ENCODE measurements around the gene ACRBP.

The ACRBP gene

DNA sequence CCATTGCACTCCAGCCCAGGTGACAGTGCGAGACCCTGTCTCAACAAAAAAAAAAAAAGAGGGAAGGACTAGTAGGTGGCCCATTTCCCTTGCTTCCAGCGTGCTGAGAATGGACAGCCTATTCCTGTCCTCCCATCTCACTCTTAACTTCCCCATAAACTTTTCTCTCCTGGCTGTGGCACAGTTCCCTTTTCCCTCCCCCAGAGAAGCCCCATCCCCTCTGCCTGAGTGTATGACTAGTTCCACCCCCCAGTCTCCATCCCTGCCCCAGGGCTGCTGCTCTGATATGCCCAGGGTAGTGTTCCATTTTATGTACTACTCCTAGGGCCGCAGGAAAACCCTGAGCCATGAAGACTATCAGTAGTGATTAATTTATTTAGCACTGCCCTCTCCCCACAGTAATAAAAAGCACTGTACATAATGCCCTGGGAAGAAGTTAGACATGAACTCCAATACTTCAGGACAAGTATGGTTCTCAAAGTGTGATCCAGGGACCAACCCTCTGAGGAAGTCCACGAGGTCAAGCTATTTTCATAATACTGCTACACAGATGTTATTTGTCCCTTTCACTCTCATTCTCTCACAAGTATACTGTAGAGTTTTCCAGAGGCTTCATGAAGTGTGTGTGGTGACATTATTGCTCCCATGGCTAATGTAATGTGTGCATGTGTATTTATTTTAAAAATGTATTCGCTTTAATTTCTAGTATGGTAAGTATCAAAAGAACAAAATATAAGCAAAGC lies 28.6 kb downstream of the ACRBP start:
- 90 to 94% methylated on average over 3 to 5 of the region's 5 CpGs for WGBS, 2 experiments

DNA sequence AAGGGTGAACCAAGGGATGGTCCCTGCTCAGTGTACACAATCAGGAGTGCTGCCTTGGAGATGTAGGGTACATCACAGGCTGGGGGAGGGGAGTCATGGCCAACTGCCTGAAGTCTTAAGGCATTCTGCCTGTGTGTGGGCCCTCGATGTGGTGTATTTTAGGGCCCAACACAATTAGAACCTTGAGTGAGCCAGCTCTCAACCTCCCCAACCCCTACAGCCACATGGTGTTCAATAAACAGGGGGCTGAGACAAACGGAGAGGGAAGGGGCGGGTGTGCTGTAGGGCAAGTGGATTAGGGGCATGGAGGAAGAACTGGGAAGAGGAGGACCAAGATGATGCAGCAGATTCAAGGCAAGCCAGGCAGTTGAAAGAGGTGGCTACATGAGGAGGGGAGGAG lies 31.4 kb downstream of the ACRBP start:
- Histone ChIP-seq H3K27me3 (ENCODE audit: control insufficient read depth, insufficient read depth, low read length, poor library complexity, severe bottlenecking) (peaks cover 22% of the 10 kb centered on the region), H3K27ac (ENCODE audit: insufficient read depth, low read depth, low read length, poor library complexity, severe bottlenecking) (no peak overlapping the region)
- 84% methylated on average over 3 of the region's 3 CpGs for WGBS, 2 experiments

More for the DNA sequence above, 28.6 kb downstream of the ACRBP start:
- H3K4me3 ChIP-seq (ENCODE audit: insufficient read depth, low read depth, low read length), result no peak overlapping the region
- H3K27ac ChIP-seq (ENCODE audit: insufficient read depth, low read depth, low read length, poor library complexity, severe bottlenecking), result no peak overlapping the region
- H3K36me3 ChIP-seq (ENCODE audit: control insufficient read depth, insufficient read depth, low read length), result no peaks in the 10 kb centered on the region
- peaks cover 27% of the 10 kb centered on the region for H3K27me3 ChIP-seq (ENCODE audit: control insufficient read depth, insufficient read depth, low read length, poor library complexity, severe bottlenecking)
- H3K9me3 ChIP-seq (ENCODE audit: control insufficient read depth, low read length), result no peaks in the 10 kb centered on the region
- H3K4me1 ChIP-seq (ENCODE audit: control insufficient read depth, insufficient read depth, low read length), result no peaks in the 10 kb centered on the region

DNA sequence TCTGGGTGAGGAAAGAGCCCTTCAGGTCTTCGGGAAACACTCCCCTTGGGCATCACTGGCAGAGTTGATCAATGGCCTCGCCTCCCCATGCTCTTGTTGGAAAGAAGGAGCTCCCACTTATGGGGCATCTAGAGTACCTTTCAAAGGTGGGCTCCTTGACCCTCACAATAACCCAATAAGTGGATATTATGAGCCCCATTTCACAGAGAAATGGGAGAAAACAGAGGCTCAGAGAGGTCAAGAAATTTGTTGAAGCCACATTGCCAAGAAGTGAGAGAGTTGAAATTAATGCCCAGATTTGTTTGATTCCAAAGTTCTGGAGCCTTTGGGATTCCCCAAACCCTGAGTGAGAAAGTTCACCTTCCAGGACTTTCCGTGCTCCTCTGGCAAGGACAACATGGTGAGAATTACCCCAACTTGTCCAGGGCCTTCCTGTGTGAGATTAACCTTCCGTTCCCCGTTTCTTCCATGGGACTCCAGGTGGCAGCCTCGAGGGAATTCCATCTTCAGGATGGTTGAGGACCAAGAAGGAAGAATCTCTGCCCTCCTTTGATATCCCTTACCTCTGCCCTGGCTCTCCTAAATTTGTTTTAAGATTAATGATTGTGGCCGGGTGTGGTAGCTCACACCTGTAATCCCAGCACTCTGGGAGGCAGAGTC lies 32.6 kb downstream of the ACRBP start:
- Histone ChIP-seq H3K27ac (ENCODE audit: insufficient read depth, low read depth, low read length, poor library complexity, severe bottlenecking) (peak overlapping the region; percentile 81), H3K36me3 (ENCODE audit: control insufficient read depth, insufficient read depth, low read length) (no peaks in the 10 kb centered on the region), H3K4me1 (ENCODE audit: control insufficient read depth, insufficient read depth, low read length) (peaks cover 30% of the 10 kb centered on the region), H3K4me3 (ENCODE audit: insufficient read depth, low read depth, low read length) (no peak overlapping the region), H3K9me3 (ENCODE audit: control insufficient read depth, low read length) (no peaks in the 10 kb centered on the region), H3K27me3 (ENCODE audit: control insufficient read depth, insufficient read depth, low read length, poor library complexity, severe bottlenecking) (peaks cover 10% of the 10 kb centered on the region)
- 71 to 72% methylated on average over 7 of the region's 7 CpGs for WGBS, 2 experiments

More for the DNA sequence above, 31.4 kb downstream of the ACRBP start:
- no peaks in the 10 kb centered on the region for H3K36me3 ChIP-seq (ENCODE audit: control insufficient read depth, insufficient read depth, low read length)
- H3K4me1 ChIP-seq (ENCODE audit: control insufficient read depth, insufficient read depth, low read length), result peaks cover 27% of the 10 kb centered on the region
- no peaks in the 10 kb centered on the region for H3K9me3 ChIP-seq (ENCODE audit: control insufficient read depth, low read length)
- H3K4me3 ChIP-seq (ENCODE audit: insufficient read depth, low read depth, low read length), result no peak overlapping the region

DNA sequence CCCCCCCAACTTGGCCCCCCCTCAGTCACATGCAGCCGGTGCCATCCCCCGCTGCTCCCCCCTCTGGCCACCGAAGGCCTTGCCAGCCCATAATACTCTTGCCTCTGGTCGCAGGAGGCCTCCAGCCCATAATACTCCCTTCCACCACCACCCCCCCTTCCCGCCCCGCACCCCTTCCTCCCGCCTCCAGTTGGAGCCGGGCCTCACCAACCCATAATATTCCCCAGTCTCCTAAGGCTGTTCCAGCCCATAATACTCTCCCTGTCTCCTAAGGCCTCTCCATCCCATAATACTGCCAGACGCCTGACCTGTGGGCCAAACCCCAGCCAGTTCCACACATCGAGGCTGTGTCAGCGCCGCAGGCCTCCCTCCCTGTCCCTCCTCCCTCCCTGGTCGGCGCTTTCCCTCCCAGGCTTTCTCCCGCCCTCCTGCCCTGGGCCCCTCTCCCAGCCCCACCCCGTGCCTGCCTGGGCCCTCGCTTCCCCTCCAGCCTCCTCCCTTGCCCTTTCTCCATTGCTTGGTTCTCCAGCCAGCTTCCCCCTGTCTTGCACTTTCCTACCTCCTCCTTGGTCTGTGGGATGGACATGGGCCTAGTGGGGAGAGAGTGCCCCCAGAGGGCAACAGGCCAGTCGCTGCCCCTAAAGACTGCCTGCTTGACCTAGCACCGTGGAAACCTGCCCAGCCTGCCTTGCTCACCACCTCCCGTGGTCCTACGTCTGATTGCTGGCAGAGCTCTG lies 33.3 kb downstream of the ACRBP start:
- 5% methylated on average over 20 to 21 of the region's 21 CpGs for whole genome bisulfite sequencing, 2 experiments
- H3K27ac ChIP-seq (ENCODE audit: insufficient read depth, low read depth, low read length, poor library complexity, severe bottlenecking), result peak overlapping the region; percentile 81
- H3K27me3 ChIP-seq (ENCODE audit: control insufficient read depth, insufficient read depth, low read length, poor library complexity, severe bottlenecking), result peaks cover 3% of the 10 kb centered on the region
- H3K4me1 ChIP-seq (ENCODE audit: control insufficient read depth, insufficient read depth, low read length), result peaks cover 30% of the 10 kb centered on the region
- H3K9me3 ChIP-seq (ENCODE audit: control insufficient read depth, low read length), result no peaks in the 10 kb centered on the region
- no peak overlapping the region for H3K4me3 ChIP-seq (ENCODE audit: insufficient read depth, low read depth, low read length)
- H3K36me3 ChIP-seq (ENCODE audit: control insufficient read depth, insufficient read depth, low read length), result no peaks in the 10 kb centered on the region

DNA sequence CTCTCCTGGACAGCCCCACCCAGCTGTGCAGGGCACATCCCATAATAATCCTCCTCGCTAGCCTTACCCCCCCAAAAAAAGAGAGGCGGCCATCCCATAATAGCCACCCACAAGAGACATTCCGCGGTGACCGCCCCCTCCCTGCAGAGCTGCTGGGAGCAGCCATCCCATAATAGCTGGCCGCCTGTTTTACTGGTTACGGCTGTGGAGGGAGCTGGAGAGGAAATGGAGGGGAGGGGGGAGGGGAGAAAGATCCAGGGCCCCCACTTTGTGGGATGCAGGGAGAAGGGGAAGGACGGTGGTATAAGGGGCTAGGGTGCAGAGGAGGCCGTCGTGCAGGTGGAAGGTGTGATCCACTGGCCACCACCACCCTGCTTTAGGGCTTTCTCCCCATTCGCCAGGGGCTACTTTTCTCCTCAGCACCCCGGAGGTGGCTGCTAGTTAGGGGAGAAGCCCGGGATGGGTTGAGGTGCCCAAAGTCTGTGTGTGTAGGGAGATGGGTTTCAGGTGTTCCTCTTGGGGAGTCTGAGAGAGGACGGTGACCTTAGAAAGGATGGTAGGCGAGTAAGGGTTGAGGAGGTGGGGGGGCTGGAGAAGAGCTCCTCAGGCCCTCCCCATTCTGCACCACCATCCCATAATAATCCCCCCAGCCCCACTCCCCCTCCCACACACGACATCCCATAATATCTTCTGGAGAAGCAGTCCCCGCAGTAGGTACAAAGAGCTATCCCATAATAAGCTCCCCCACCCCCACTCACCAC lies 34.0 kb downstream of the ACRBP start:
- peak overlapping the region; percentile 94 for H3K27ac ChIP-seq (ENCODE audit: insufficient read depth, low read depth, low read length, poor library complexity, severe bottlenecking)
- H3K4me3 ChIP-seq (ENCODE audit: insufficient read depth, low read depth, low read length), result peak overlapping the region; percentile 14
- WGBS, 2 experiments, result 13 to 16% methylated on average over 15 to 16 of the region's 17 CpGs
- H3K36me3 ChIP-seq (ENCODE audit: control insufficient read depth, insufficient read depth, low read length), result no peaks in the 10 kb centered on the region
- peaks cover 30% of the 10 kb centered on the region for H3K4me1 ChIP-seq (ENCODE audit: control insufficient read depth, insufficient read depth, low read length)
- no peaks in the 10 kb centered on the region for H3K27me3 ChIP-seq (ENCODE audit: control insufficient read depth, insufficient read depth, low read length, poor library complexity, severe bottlenecking)
- H3K9me3 ChIP-seq (ENCODE audit: control insufficient read depth, low read length), result no peaks in the 10 kb centered on the region

DNA sequence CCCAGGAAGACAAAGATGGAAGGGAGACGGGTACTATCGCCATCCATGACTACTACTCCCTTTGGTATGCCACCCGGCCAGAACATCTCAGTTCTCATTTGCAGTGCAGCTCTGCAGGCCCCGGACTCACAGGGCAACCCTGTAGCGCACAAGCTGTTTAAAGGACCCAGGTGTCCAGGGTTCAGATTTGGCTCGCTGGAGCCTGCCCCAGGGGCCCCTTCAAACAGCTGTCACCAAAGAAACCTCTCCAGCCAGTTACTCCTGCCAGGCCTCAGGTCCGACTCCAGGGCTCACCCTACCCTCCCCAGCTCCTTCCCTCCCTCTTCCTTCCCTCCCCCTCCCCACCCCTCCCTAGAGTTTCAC lies 34.6 kb downstream of the ACRBP start:
- Histone ChIP-seq H3K4me3 (ENCODE audit: insufficient read depth, low read depth, low read length) (peak overlapping the region; percentile 14), H3K9me3 (ENCODE audit: control insufficient read depth, low read length) (no peaks in the 10 kb centered on the region), H3K36me3 (ENCODE audit: control insufficient read depth, insufficient read depth, low read length) (no peaks in the 10 kb centered on the region), H3K27ac (ENCODE audit: insufficient read depth, low read depth, low read length, poor library complexity, severe bottlenecking) (peak overlapping the region; percentile 94), H3K4me1 (ENCODE audit: control insufficient read depth, insufficient read depth, low read length) (peaks cover 30% of the 10 kb centered on the region), H3K27me3 (ENCODE audit: control insufficient read depth, insufficient read depth, low read length, poor library complexity, severe bottlenecking) (no peaks in the 10 kb centered on the region)
- WGBS, 2 experiments, result 59 to 68% methylated on average over 7 of the region's 7 CpGs

DNA sequence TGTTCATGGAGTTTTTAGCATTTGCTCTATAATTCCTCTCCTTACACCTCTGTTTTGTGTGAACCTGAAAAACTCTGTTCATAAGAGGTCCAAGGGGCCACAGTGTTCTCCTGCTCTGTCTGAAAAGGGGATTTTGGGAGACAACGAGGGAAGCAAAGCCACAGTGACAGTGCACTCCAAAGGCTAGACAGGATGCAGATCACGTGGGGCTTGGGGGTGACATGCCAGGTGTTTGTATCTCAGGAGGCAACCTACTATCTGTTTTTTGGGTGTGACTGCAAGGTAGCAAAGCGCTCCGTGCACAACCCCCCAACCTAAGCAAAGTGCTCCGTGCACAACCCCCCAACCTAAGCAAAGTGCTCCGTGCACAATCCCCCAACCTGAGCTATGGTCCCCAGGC lies 35.0 kb downstream of the ACRBP start:
- no peaks in the 10 kb centered on the region for H3K27me3 ChIP-seq (ENCODE audit: control insufficient read depth, insufficient read depth, low read length, poor library complexity, severe bottlenecking)
- H3K27ac ChIP-seq (ENCODE audit: insufficient read depth, low read depth, low read length, poor library complexity, severe bottlenecking), result peak overlapping the region; percentile 94
- 81 to 83% methylated on average over 6 of the region's 6 CpGs for WGBS, 2 experiments
- H3K4me1 ChIP-seq (ENCODE audit: control insufficient read depth, insufficient read depth, low read length), result peaks cover 30% of the 10 kb centered on the region
- peak overlapping the region; percentile 12 for H3K4me3 ChIP-seq (ENCODE audit: insufficient read depth, low read depth, low read length)
- no peaks in the 10 kb centered on the region for H3K36me3 ChIP-seq (ENCODE audit: control insufficient read depth, insufficient read depth, low read length)
- H3K9me3 ChIP-seq (ENCODE audit: control insufficient read depth, low read length), result no peaks in the 10 kb centered on the region

DNA sequence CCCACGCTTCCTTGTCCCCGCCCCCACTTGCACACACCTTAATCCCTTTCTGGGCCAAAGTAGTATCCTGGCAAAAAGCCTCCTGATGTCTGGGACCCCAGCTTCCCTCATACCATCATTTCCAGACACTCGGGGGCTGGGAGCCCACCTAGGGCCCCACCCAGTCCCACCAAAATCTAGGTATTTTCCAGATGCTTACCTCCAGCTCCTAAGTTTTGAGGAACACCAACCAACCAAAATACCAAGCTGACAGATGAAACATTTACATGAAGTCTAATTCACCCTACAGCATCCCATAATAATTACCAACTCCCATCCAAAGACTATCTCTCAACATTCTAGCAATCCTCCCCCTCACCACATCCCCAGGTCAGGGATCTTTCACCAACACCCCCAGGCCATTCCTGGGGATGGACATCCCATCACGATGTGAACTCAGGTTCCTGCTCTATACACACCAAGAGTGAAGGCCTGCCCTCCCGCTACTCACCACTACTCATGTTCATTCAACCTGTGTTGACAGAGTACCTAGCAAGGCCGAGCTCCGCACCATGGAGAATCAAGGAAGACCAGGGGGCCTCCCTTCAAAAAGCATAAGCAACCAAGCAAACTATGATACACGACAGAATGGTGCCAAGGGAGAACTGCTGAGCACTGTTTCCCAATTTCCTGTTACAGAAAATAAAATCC lies 38.5 kb downstream of the ACRBP start:
- Histone ChIP-seq H3K36me3 (ENCODE audit: control insufficient read depth, insufficient read depth, low read length) (no peaks in the 10 kb centered on the region), H3K27me3 (ENCODE audit: control insufficient read depth, insufficient read depth, low read length, poor library complexity, severe bottlenecking) (no peaks in the 10 kb centered on the region), H3K9me3 (ENCODE audit: control insufficient read depth, low read length) (no peaks in the 10 kb centered on the region), H3K4me3 (ENCODE audit: insufficient read depth, low read depth, low read length) (no peak overlapping the region), H3K27ac (ENCODE audit: insufficient read depth, low read depth, low read length, poor library complexity, severe bottlenecking) (no peak overlapping the region), H3K4me1 (ENCODE audit: control insufficient read depth, insufficient read depth, low read length) (peaks cover 47% of the 10 kb centered on the region)
- 89% methylated on average over 8 of the region's 8 CpGs for WGBS, 2 experiments

DNA sequence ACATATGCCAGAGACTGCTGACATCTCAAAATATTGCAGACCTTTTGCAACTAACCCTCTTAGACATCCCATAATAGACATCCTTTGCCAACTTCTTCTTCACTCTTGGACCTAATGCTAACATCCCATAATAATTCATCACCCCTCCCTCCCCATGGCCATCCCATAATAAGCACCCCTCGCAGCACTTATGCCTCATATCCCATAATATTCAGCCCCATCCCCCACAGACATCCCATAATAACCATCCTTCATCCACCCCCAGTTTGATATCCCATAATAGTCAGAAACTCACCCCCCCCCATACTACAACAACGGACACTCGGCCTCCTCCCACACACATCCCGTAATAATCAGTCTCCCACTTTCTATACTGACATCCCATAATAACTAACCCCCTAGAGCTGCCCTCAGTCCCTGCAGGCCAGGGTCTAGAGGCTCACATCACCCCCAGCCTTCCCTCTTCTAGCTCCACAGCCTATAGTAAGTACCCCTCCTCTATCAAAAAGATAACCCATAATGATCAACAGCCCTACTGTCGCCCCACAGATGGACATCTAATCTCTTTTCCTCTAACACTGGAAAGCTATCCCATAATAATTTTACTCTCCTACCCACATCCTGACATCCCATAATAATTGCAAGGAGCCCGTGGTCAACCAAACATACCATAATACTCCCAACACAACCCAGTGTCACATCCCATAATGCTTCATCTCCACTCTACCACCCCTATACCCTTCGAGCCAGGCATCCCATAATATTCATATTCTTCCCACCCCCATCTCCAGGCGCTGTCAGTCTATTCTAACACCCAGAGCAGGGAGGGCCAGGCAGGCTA lies 39.3 kb downstream of the ACRBP start:
- no peak overlapping the region for H3K4me3 ChIP-seq (ENCODE audit: insufficient read depth, low read depth, low read length)
- peaks cover 50% of the 10 kb centered on the region for H3K4me1 ChIP-seq (ENCODE audit: control insufficient read depth, insufficient read depth, low read length)
- no peak overlapping the region for H3K27ac ChIP-seq (ENCODE audit: insufficient read depth, low read depth, low read length, poor library complexity, severe bottlenecking)
- H3K27me3 ChIP-seq (ENCODE audit: control insufficient read depth, insufficient read depth, low read length, poor library complexity, severe bottlenecking), result no peaks in the 10 kb centered on the region
- 72 to 73% methylated on average over 8 of the region's 8 CpGs for WGBS, 2 experiments
- H3K36me3 ChIP-seq (ENCODE audit: control insufficient read depth, insufficient read depth, low read length), result no peaks in the 10 kb centered on the region
- no peaks in the 10 kb centered on the region for H3K9me3 ChIP-seq (ENCODE audit: control insufficient read depth, low read length)
